ENCODE measurements around the gene FUT4. TPM values are rescaled to one million over a fixed set of nuclear protein-coding genes. Genes with fewer than 3 reads are reported as not detected.
"Not testable (repeated sequence)": the region's sequence is repeated elsewhere in the genome, so short reads cannot be mapped to it uniquely, and the experiment has no call there.

FUT4 gene
- total and polyA plus RNA-seq, 8 donors: 0.58 to 19.7 (median 4.5) TPM

GRCh38 chr11:94563848-94564467 lies 20.2 kb downstream of the FUT4 start:
- Histone ChIP-seq H3K4me3 (no peak overlapping the region), H3K36me3 (no peaks in the 10 kb centered on the region), H3K4me1 (peaks cover 0 to 34% (median 8%) of the 10 kb centered on the region in 4 donors), H3K27ac (no peak overlapping the region), H3K9me3 (no peaks in the 10 kb centered on the region), H3K27me3 (no peaks in the 10 kb centered on the region)
- TF ChIP-seq POLR2AphosphoS5 (IDR thresholded peaks at IDR 0.05) (no peak), POLR2A (IDR thresholded peaks at IDR 0.05) (no peak), CTCF (IDR thresholded peaks at IDR 0.05) (no peak), EP300 (IDR thresholded peaks at IDR 0.05) (no peak)
- no peak for DNase-seq
- intact Hi-C loops (cut with DNase I; ENCODE audit: low total_unique reads): no loop called here
- 71 to 81% (median 79%) methylated on average over 8 of the region's 8 CpGs for WGBS, 5 donors

DNA sequence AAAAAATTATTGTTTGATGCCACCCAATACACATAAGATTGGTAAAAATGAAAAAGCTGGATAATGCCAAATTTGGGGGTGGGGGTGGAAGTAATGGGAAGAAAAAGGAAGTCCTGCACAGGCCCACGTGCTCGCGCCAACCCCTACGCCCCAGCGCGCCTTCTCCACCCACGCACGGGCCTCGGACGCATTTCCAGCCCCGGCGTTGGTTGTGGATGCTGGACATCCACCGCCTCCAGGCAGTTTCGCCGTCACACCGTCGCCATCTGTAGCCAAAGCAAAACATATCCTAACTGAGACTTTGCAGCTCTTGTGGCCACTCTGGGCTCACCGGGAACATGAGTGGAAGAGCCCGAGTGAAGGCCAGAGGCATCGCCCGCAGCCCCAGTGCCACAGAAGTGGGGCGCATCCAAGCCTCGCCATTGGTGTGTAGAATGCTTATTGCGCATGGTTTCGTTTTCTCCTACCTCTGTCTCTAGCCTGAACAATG lies 23.5 kb downstream of the FUT4 start, which contains the start of gene PIWIL4:
Gene PIWIL4, plus strand, starts transcription at position 188 of the 490 bp plus-strand sequence. Its CDS starts 151 bp downstream, at position 339.
- Histone ChIP-seq H3K27ac (no peak within 1 kb of the TSS), H3K9me3 (no peaks in the 10 kb centered on the region), H3K4me1 (peaks cover 0 to 13% (median 0%) of the 10 kb centered on the region in 4 donors), H3K27me3 (no peaks in the 10 kb centered on the region), H3K4me3 (no peak within 1 kb of the TSS), H3K36me3 (peaks cover 0 to 7% (median 3%) of the 10 kb centered on the region in 4 donors)
- WGBS, 5 donors: 96 to 97% (median 96%) methylated on average over 23 to 25 of the region's 25 CpGs
- TF ChIP-seq EP300 (IDR thresholded peaks at IDR 0.05) (no peak), POLR2A (IDR thresholded peaks at IDR 0.05) (no peak), POLR2AphosphoS5 (IDR thresholded peaks at IDR 0.05) (no peak), CTCF (IDR thresholded peaks at IDR 0.05) (no peak)
- no peak for DNase-seq
- intact Hi-C loops (cut with DNase I; ENCODE audit: low total_unique reads): no loop called here

DNA sequence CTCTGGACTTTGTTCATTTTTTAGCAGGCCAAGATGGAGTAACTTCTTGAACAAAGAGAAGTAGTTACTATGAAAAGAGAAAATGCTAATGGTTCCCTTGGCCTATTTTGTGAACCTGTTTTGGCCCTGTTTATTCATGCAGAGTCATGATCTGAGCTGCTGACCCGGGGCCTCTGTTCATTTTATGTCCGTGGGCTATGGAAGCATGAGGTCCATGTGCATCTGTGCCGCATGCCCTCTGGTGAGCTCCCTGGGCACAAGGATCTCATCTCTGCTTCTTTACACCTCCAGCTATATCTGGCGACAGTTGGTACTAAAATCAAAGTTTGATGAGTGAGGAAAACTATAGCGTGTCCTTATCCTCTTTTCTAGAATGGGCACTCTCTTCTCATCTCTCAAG lies 24.5 kb downstream of the FUT4 start:
- Histone ChIP-seq H3K4me3 (no peak overlapping the region), H3K27me3 (no peaks in the 10 kb centered on the region), H3K36me3 (peaks cover 0 to 7% (median 3%) of the 10 kb centered on the region in 4 donors), H3K9me3 (no peaks in the 10 kb centered on the region), H3K4me1 (peaks cover 0 to 9% (median 0%) of the 10 kb centered on the region in 4 donors), H3K27ac (no peak overlapping the region)
- 89 to 98% (median 97%) methylated on average over 5 of the region's 5 CpGs for WGBS, 5 donors
- no peak for DNase-seq
- intact Hi-C loops (cut with DNase I; ENCODE audit: low total_unique reads): no loop called here
- TF ChIP-seq EP300 (IDR thresholded peaks at IDR 0.05) (no peak), POLR2A (IDR thresholded peaks at IDR 0.05) (no peak), POLR2AphosphoS5 (IDR thresholded peaks at IDR 0.05) (no peak)

GRCh38 chr11:94568717-94569116 lies 25.0 kb downstream of the FUT4 start:
- H3K27me3 ChIP-seq: no peaks in the 10 kb centered on the region
- H3K27ac ChIP-seq: no peak overlapping the region
- H3K9me3 ChIP-seq: no peaks in the 10 kb centered on the region
- no peak overlapping the region for H3K4me3 ChIP-seq
- peaks cover 0 to 7% (median 3%) of the 10 kb centered on the region in 4 donors for H3K36me3 ChIP-seq
- peaks cover 0 to 4% (median 0%) of the 10 kb centered on the region in 4 donors for H3K4me1 ChIP-seq
- TF ChIP-seq EP300 (IDR thresholded peaks at IDR 0.05): no peak
- TF ChIP-seq POLR2AphosphoS5 (IDR thresholded peaks at IDR 0.05): no peak
- TF ChIP-seq CTCF (IDR thresholded peaks at IDR 0.05): no peak
- TF ChIP-seq POLR2A (IDR thresholded peaks at IDR 0.05): no peak
- intact Hi-C loops (cut with DNase I; ENCODE audit: low total_unique reads): no loop called here
- DNase-seq: no peak
- 86 to 98% (median 92%) methylated on average over 4 of the region's 4 CpGs for WGBS, 5 donors

- H3K4me1 ChIP-seq; H3K36me3 ChIP-seq; H3K9me3 ChIP-seq; DNase-seq; H3K27me3 ChIP-seq; H3K4me3 ChIP-seq; H3K27ac ChIP-seq; intact Hi-C loops (cut with DNase I; ENCODE audit: low total_unique reads): not testable (repeated sequence)
- WGBS, 5 donors: 48 to 94% (median 83%) methylated on average over 2 of the region's 2 CpGs
Measured at GRCh38 chr11:94572975-94573374, 29.3 kb downstream of the FUT4 start.

All from stomach (tissue), 9 donors.